ENCODE results near the gene RPUSD1. TPM values are rescaled to one million over a fixed set of nuclear protein-coding genes. Genes with fewer than 3 reads are reported as not detected.

Gene RPUSD1
- total RNA-seq, 1 donor from 2014 or later = 36.8 TPM

DNA sequence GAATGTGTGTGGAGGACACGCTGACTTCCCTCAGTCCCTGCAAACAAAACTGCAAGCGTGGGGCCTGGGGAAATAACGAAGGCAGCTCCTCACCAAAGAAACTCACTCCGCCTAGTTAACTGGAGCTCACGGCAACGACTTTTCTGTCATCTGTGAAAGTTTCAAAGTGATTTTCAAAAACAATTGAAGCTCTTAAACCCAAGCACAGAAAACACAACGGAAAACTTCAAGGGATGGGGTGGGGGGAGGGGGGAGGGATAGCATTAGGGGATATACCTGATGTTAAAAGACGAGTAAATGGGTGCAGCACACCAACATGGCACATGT, 15.5 kb upstream of the RPUSD1 start:
- H3K9me3 Mint-ChIP-seq = peaks cover 2% of the 10 kb centered on the region
- peaks cover 68% of the 10 kb centered on the region for H3K27me3 Mint-ChIP-seq (ENCODE audit: low read depth)

GRCh38 chr16:802914-803753, 15.0 kb upstream of the RPUSD1 start:
- no peak overlapping the region for H3K27ac Mint-ChIP-seq (ENCODE audit: unreplicated experiment)
- H3K4me1 Mint-ChIP-seq = peaks cover 5% of the 10 kb centered on the region
- peaks cover 3% of the 10 kb centered on the region for H3K36me3 Mint-ChIP-seq (ENCODE audit: low read depth)
- H3K9me3 Mint-ChIP-seq = peaks cover 2% of the 10 kb centered on the region
- TF ChIP-seq CTCF (conservative IDR thresholded peaks at IDR 0.05) = no peak
- no peak for DNase-seq (ENCODE audit: low read depth, low spot score)
- peak overlapping the region; percentile 57 for H3K4me3 Mint-ChIP-seq
- peaks cover 68% of the 10 kb centered on the region for H3K27me3 Mint-ChIP-seq (ENCODE audit: low read depth)

More for the DNA sequence above, 15.5 kb upstream of the RPUSD1 start:
- Mint-ChIP-seq H3K27ac (ENCODE audit: unreplicated experiment) (no peak overlapping the region), H3K4me1 (peaks cover 5% of the 10 kb centered on the region), H3K4me3 (peak overlapping the region; percentile 57), H3K36me3 (ENCODE audit: low read depth) (peaks cover 3% of the 10 kb centered on the region)
- TF ChIP-seq CTCF (conservative IDR thresholded peaks at IDR 0.05) = no peak
- no peak for DNase-seq (ENCODE audit: low read depth, low spot score)

DNA sequence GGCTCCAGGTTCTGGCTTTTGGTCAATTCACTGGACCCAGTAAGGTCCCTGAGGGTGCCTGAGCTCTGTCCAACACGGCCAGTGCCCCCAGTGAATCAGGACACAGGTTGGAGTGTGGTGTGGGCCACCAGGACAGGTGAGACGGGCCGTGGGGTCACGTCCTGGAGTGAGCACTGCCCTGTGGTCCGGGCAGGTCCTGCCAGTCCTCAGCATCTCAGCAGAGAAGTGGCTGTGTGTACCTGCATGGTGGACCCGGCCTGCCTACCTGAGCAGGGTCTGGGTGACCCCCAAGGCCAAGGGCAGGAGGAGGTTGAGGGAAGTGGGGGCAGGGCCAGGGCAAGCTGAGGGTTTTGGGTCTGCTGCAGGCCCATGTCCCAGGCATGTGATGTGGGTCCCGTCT, 14.3 kb upstream of the RPUSD1 start:
- Mint-ChIP-seq H3K9me3 (no peaks in the 10 kb centered on the region), H3K36me3 (ENCODE audit: low read depth) (peaks cover 2% of the 10 kb centered on the region), H3K4me1 (no peaks in the 10 kb centered on the region), H3K27ac (ENCODE audit: unreplicated experiment) (no peak overlapping the region), H3K27me3 (ENCODE audit: low read depth) (peaks cover 68% of the 10 kb centered on the region), H3K4me3 (peak overlapping the region; percentile 56)
- TF ChIP-seq CTCF (conservative IDR thresholded peaks at IDR 0.05) = no peak
- DNase-seq (ENCODE audit: low read depth, low spot score) = no peak

DNA sequence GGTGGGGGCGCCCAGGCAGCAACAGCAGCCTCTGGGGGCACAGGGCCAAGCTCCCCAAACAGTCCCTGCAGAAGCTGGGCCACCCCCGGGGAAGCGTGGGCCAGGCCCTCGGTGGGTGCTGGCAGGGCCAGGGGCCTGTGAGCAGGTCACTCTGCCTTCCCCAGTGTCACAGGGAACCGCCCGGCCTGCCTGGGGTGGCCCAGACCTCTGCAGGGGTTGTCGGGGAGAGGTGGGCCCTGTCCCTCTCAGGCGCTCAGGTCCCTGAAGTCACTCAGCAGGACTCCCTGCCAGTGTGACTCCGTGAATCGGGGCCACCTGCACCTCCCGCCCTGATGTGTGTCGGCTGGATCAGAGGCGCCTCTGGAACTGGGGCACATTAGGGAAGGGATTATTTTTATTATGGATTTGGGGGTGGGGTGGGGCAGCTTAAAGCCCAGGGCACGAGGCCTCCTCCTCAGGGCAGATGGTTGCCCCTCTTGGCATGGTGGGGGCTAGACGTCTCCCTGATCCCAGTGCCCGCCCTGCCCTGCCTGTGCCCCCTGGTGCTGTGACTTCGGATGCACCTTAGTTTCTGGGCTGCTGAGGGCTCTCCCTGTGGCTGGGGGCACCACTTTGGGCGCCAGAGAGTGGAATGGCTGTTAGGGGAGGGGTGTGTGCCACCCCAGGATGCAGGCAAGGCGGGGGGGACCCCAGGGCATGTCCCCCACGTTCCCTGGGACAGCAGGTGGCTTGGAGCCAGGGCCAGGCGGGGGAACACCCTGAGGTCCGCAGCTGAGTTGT, 13.6 kb upstream of the RPUSD1 start:
- Mint-ChIP-seq H3K27ac (ENCODE audit: unreplicated experiment) (no peak overlapping the region), H3K9me3 (no peaks in the 10 kb centered on the region), H3K4me3 (peak overlapping the region; percentile 56), H3K36me3 (ENCODE audit: low read depth) (peaks cover 2% of the 10 kb centered on the region), H3K4me1 (no peaks in the 10 kb centered on the region), H3K27me3 (ENCODE audit: low read depth) (peaks cover 68% of the 10 kb centered on the region)
- TF ChIP-seq CTCF (conservative IDR thresholded peaks at IDR 0.05) = no peak
- no peak for DNase-seq (ENCODE audit: low read depth, low spot score)

DNA sequence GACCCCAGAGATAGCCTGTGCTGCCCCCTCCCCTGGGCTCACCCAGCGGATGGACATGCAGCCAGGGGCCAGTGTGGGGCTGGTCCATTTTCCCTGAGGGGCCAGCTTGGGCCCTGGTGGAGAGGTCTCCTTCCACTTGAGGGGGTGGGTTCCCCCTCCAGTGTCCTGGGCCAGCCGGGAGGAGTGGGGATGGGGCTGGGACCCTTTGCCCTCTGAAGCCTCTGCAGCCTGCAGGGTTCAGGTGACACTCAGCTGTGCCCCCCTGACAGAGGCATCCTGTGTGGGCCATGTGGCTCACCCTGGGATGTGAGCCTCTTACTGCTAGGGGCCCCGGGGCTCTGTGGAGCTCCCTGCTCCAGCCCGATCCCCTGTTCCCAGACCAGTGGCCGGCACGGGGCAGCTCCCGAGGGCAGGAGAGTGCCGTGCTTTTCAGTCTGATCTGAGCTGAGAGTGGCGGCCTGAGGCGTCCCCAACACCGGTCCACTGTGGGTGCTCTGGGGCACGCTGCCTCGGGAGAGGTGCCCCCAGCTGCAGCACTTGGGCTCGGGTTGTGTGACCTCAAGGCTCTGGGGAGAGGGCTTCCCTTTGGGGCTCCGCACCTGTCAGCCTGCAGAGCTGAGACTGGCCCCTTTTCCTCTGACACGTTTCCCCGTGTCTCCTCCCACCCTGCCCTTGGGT, 12.8 kb upstream of the RPUSD1 start:
- no peak for TF ChIP-seq CTCF (conservative IDR thresholded peaks at IDR 0.05)
- H3K4me1 Mint-ChIP-seq = no peaks in the 10 kb centered on the region
- DNase-seq (ENCODE audit: low read depth, low spot score) = no peak
- H3K27ac Mint-ChIP-seq (ENCODE audit: unreplicated experiment) = no peak overlapping the region
- H3K9me3 Mint-ChIP-seq = no peaks in the 10 kb centered on the region
- H3K4me3 Mint-ChIP-seq = peak overlapping the region; percentile 41
- peaks cover 68% of the 10 kb centered on the region for H3K27me3 Mint-ChIP-seq (ENCODE audit: low read depth)
- peaks cover 2% of the 10 kb centered on the region for H3K36me3 Mint-ChIP-seq (ENCODE audit: low read depth)
